UCSD-AML1 (cell line): Measurements from ENCODE around the gene NRG2.

ENCODE experiments used
- DNase-seq: peaks from one replicate; lab custom pipeline; 2025; ENCODE audit not compliant: unreplicated experiment; lab: John Stamatoyannopoulos, UW

Gene NRG2

GRCh38 chr5:140042643-140043507 is at the start of gene NRG2:
Gene NRG2, minus strand, starts transcription at chr5:140043299.
- no peak for DNase-seq

- DNase-seq = no peak
These were observed 47.2 kb upstream of the NRG2 start for GRCh38 chr5:140090251-140090650.

- DNase-seq = no peak
These were observed 41.4 kb upstream of the NRG2 start for GRCh38 chr5:140084541-140084940.

GRCh38 chr5:140083650-140084049 is 40.6 kb upstream of the NRG2 start:
- DNase-seq = no peak

GRCh38 chr5:140083120-140083519 is 40.0 kb upstream of the NRG2 start:
- no peak for DNase-seq

- no peak for DNase-seq
These were observed 33.7 kb upstream of the NRG2 start for GRCh38 chr5:140076788-140077187.

GRCh38 chr5:140076142-140076541 is 33.0 kb upstream of the NRG2 start:
- DNase-seq = no peak

GRCh38 chr5:140075371-140075770 is 32.3 kb upstream of the NRG2 start:
- DNase-seq = no peak

- no peak for DNase-seq
These were observed 30.2 kb upstream of the NRG2 start for GRCh38 chr5:140073296-140073695.

GRCh38 chr5:140072812-140073211 is 29.7 kb upstream of the NRG2 start:
- no peak for DNase-seq

- no peak for DNase-seq
These were observed 17.7 kb upstream of the NRG2 start for GRCh38 chr5:140060816-140061215.

- no peak for DNase-seq
These were observed 15.3 kb upstream of the NRG2 start for GRCh38 chr5:140058212-140058932.

- DNase-seq = no peak
These were observed 13.8 kb upstream of the NRG2 start for GRCh38 chr5:140056880-140057279.

- no peak for DNase-seq
These were observed 12.1 kb upstream of the NRG2 start for GRCh38 chr5:140055152-140055551.

- DNase-seq = no peak
These were observed 11.1 kb upstream of the NRG2 start for GRCh38 chr5:140054086-140054689.

- DNase-seq = no peak
These were observed 8.9 kb upstream of the NRG2 start for GRCh38 chr5:140051950-140052349.

- DNase-seq = no peak
These were observed 6.6 kb upstream of the NRG2 start for GRCh38 chr5:140049713-140050112.

GRCh38 chr5:140049205-140049604 is 6.1 kb upstream of the NRG2 start:
- no peak for DNase-seq

GRCh38 chr5:140044041-140044440 is 942 bp upstream of the NRG2 start:
- DNase-seq = no peak

GRCh38 chr5:140043508-140043872 is 391 bp upstream of the NRG2 start:
- DNase-seq = no peak

GRCh38 chr5:140042393-140042642 is 781 bp downstream of the NRG2 start:
- no peak for DNase-seq
